ENCODE measurements around the gene GNAI2.
"Not testable (repeated sequence)": the region's sequence is repeated elsewhere in the genome, so short reads cannot be mapped to it uniquely, and the experiment has no call there.

GNAI2 gene

GRCh38 chr3:50245251-50245745 is 9.3 kb downstream of the GNAI2 start:
- no peak for DNase-seq (ENCODE audit: low read depth)

- peak; percentile 94 for DNase-seq (ENCODE audit: low read depth)
These were observed 10.0 kb downstream of the GNAI2 start for GRCh38 chr3:50245831-50246516.

DNA sequence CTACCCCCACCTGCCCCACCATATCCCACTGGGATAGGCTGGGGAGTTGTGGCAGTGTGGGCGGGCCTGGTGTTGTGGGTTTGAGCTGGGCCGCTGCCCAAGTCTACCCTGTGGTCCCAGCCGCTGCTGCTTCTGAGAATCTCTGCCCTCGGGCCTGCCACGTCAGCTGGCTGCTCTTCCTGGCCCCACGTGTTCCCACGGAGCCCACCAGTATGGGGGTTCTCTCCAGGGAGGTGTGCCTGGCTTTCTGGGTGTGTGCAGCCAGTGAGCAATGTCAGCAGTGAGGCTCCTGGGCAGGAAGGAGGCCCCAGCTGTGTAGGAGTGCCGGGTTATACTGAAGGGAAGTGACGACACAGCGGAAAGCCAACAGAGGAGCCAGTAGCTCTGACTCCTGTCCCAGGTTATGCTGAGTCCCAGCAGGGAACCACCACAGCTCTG is 10.5 kb downstream of the GNAI2 start:
- DNase-seq (ENCODE audit: low read depth), result peak; percentile 76

GRCh38 chr3:50248387-50248786 is 12.4 kb downstream of the GNAI2 start:
- DNase-seq (ENCODE audit: low read depth), result no peak

- DNase-seq (ENCODE audit: low read depth), result no peak
These were observed 13.5 kb downstream of the GNAI2 start for GRCh38 chr3:50249457-50249856.

DNA sequence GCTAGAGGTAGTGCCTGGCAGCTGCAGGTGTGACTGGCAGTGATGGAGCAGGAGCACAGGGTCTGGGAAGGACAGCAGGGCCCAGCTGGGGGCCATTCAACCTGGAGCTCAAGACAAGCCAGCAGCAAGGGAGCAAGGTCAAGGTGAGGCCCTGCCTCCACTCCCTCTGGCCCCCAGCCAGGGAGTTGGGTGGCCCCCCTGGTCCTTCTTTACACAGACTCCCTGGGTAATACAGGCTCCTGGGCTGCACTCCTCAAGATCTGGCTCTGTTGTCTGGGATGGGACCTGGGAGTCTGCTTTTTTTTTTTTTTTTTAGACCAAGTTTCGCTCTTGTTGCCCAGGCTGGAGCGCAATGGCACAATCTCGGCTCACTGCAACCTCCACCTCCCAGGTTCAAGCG is 14.5 kb downstream of the GNAI2 start:
- DNase-seq (ENCODE audit: low read depth), result no peak

GRCh38 chr3:50251220-50251619 is 15.2 kb downstream of the GNAI2 start:
- no peak for DNase-seq (ENCODE audit: low read depth)

DNA sequence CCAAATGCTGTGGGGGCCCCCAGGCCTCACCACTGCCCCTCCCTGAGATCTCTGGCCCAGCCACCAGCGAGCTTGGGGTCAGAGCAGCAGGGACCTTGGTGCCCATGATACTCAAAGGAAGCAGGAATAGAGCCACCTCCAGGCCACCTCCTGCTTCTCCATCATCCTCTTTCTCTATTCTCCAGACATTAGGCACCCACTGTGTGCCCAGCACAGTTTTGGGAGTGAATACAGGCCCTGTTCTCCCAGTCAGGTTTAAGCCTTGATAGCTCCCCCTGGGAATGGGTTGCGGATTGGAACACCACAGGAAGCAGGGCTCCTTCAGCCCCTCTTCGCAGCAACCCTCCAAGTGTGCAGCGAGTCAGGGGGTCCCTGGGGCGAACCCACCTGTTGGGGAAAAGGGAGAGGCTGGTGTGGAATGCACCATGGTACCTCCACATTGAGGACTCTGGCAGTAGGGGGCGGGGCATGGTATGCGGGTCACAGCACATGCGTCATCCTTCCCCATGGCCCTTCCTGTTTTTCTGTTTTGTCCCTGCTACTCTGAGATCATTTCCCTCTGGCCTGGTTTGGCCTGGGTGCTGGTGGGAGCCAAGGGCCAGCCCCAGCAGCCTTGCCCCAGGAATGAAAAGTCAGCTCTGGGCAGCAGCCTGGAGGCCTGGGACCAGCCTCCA is 18.7 kb downstream of the GNAI2 start:
- DNase-seq (ENCODE audit: low read depth), result no peak

- DNase-seq (ENCODE audit: low read depth), result no peak
These were observed 19.2 kb downstream of the GNAI2 start for GRCh38 chr3:50255251-50255615.

DNA sequence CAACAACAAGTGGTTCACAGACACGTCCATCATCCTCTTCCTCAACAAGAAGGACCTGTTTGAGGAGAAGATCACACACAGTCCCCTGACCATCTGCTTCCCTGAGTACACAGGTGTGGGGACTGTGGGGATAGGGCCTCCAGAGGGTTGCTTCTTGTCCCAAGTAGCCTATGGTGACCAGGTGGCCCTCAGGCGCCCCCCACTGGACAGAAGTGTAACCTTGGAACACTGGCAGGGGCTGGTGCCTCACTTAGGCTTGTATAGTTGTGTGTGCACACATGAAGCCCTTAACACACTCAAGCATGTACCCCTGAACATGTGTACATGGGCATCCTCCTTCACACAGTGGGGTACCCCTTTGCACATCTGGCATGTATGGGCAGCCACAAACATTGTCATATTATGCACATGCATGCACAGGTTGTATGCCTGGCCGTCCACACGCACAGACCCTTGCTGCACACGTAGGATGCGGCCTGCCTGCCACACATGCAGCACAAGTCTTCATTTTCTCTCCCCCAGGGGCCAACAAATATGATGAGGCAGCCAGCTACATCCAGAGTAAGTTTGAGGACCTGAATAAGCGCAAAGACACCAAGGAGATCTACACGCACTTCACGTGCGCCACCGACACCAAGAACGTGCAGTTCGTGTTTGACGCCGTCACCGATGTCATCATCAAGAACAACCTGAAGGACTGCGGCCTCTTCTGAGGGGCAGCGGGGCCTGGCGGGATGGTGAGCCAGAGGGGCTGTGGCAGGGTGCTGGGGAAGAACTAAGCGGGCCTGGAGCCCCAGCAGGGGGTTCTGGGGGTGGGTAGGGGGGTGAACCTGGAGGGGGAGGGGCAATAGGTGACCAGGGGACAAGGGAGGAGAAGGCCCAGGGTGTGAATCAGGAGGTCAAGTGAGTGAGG is 21.2 kb downstream of the GNAI2 start:
- no peak for DNase-seq (ENCODE audit: low read depth)

DNA sequence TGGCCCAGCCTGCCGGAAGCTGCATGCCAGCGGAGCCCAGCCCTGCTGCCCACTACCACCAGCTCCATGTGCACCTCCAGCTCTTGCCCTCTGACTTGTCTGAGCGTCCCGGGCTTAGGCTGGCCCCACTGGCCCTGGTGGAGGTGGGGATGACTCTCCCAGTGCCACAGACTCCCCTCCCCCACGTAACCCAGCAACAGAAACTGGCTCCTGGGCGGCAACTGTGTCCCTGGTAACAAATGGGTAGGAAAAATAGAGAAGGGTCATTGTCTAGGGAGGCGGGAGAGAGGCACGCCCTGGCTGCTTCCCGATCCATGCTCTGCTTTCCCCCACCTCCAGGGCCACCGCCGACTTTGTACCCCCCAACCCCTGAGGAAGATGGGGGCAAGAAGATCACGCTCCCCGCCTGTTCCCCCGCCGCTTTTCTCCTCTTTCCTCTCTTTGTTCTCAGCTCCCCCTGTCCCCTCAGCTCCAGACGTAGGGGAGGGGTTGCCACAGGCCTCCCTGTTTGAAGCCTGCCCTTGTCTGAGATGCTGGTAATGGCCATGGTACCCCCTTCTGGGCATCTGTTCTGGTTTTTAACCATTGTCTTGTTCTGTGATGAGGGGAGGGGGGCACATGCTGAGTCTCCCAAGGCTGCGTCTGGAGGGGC is 22.2 kb downstream of the GNAI2 start:
- no peak for DNase-seq (ENCODE audit: low read depth)

GRCh38 chr3:50258979-50259378 is 23.0 kb downstream of the GNAI2 start:
- DNase-seq (ENCODE audit: low read depth), result no peak

- no peak for DNase-seq (ENCODE audit: low read depth)
These were observed 23.5 kb downstream of the GNAI2 start for GRCh38 chr3:50259432-50260026.

- DNase-seq (ENCODE audit: low read depth), result peak; percentile 74
These were observed 24.3 kb downstream of the GNAI2 start for GRCh38 chr3:50260027-50260941.

- no peak for DNase-seq (ENCODE audit: low read depth)
These were observed 25.0 kb downstream of the GNAI2 start for GRCh38 chr3:50260942-50261441.

GRCh38 chr3:50261505-50261904 is 25.5 kb downstream of the GNAI2 start:
- DNase-seq (ENCODE audit: low read depth), result no peak

- not testable (repeated sequence) for DNase-seq (ENCODE audit: low read depth)
These were observed 26.2 kb downstream of the GNAI2 start for GRCh38 chr3:50262200-50262599.

- no peak for DNase-seq (ENCODE audit: low read depth)
These were observed 26.8 kb downstream of the GNAI2 start for GRCh38 chr3:50262778-50263177.

DNA sequence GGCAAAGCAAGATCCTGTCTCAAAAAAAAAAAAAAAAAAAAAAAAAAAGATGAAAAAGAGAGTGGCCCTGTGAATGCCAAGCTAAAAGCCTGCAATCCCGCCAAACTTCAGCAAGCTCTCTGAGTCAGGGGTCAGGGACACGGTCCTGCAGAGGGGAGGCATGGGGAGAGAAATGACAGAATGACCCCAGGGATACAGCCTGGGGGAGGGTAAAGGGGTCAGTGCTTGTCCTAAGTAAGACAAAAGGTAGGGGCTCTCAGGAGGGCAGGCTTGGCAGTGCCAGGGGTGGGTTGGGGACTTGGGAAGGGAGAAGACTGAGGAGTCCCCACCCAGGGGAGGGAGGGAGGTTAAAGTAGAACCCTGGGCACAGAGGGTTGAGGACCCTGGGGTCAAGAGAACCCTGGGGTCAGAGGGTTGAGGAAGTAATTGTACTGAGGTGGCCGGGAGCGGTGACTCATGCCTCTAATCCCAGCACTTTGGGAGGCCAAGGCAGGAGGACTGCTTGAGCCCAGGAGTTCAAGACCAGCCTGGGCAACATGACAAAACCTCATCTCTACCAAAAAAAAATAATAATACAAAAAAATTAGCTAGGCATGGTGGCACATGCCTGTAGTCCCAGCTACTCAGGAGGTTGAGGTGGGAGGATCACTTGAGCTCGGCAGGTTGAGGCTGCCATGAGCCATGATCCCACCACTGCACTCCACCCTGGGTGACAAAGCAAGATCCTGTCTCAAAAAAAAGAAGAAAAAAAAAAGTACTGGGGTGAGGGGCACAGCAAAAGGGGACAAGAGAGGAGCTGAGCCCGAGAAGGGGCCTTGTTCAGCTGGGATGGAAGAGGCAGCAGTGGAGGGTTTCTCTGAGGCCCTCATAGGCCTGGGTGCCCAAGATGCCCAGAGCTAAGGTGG is 27.7 kb downstream of the GNAI2 start:
- DNase-seq (ENCODE audit: low read depth), result no peak
